Measurements from ENCODE around the gene PTGDR. TPM values are rescaled to one million over a fixed set of nuclear protein-coding genes. Genes with fewer than 3 reads are reported as not detected.

Gene PTGDR
- total RNA-seq, 2 experiments from 2014 or later = not detected

- Mint-ChIP-seq H3K27me3 (ENCODE audit: low read depth) (no peaks in the 10 kb centered on the region), H3K4me1 (ENCODE audit: low read depth) (peaks cover 6% of the 10 kb centered on the region), H3K36me3 (ENCODE audit: low read depth) (no peaks in the 10 kb centered on the region), H3K27ac (no peak overlapping the region), H3K9me3 (no peaks in the 10 kb centered on the region), H3K4me3 (no peak overlapping the region)
- no peak for DNase-seq
- CTCF ChIA-PET = interaction anchor here (0.6 to 2.9 kb wide), 8 partner anchors 8 to 195 kb away, joined by 3 to 24 read pairs (median 4); no protein-coding TSS in a partner anchor
- intact Hi-C loops (cut with micrococcal nuclease) = loop anchor here (1.0 to 10.0 kb wide), 5 partner anchors 119 to 1008 kb away; no protein-coding TSS in a partner anchor
Measured at GRCh38 chr14:52298795-52299194, 31.3 kb downstream of the PTGDR start.

- no peak overlapping the region for H3K4me3 Mint-ChIP-seq
- H3K27me3 Mint-ChIP-seq (ENCODE audit: low read depth) = no peaks in the 10 kb centered on the region
- intact Hi-C loops (cut with micrococcal nuclease) = loop anchor here (1.0 to 10.0 kb wide), 5 partner anchors 118 to 1007 kb away; no protein-coding TSS in a partner anchor
- no peak overlapping the region for H3K27ac Mint-ChIP-seq
- no peak for DNase-seq
- peaks cover 6% of the 10 kb centered on the region for H3K4me1 Mint-ChIP-seq (ENCODE audit: low read depth)
- CTCF ChIA-PET = interaction anchor here (0.7 to 2.9 kb wide), 34 partner anchors 9 to 412 kb away, joined by 3 to 24 read pairs (median 4); partner anchors contain the start of gene PTGER2
- no peaks in the 10 kb centered on the region for H3K9me3 Mint-ChIP-seq
- H3K36me3 Mint-ChIP-seq (ENCODE audit: low read depth) = no peaks in the 10 kb centered on the region
Measured at GRCh38 chr14:52299692-52300278, 32.3 kb downstream of the PTGDR start.

- Mint-ChIP-seq H3K27ac (no peak overlapping the region), H3K36me3 (ENCODE audit: low read depth) (no peaks in the 10 kb centered on the region), H3K27me3 (ENCODE audit: low read depth) (no peaks in the 10 kb centered on the region), H3K4me1 (ENCODE audit: low read depth) (peaks cover 17% of the 10 kb centered on the region), H3K4me3 (no peak overlapping the region), H3K9me3 (no peaks in the 10 kb centered on the region)
- CTCF ChIA-PET = interaction anchor here (0.7 kb wide), 2 partner anchors 14 to 24 kb away, joined by 3 read pairs; no protein-coding TSS in a partner anchor
- DNase-seq = no peak
- intact Hi-C loops (cut with micrococcal nuclease) = no loop called here
Measured at GRCh38 chr14:52303236-52303635, 35.7 kb downstream of the PTGDR start.

- H3K4me1 Mint-ChIP-seq (ENCODE audit: low read depth) = peaks cover 21% of the 10 kb centered on the region
Measured at GRCh38 chr14:52304248-52304904, 36.9 kb downstream of the PTGDR start.

DNA sequence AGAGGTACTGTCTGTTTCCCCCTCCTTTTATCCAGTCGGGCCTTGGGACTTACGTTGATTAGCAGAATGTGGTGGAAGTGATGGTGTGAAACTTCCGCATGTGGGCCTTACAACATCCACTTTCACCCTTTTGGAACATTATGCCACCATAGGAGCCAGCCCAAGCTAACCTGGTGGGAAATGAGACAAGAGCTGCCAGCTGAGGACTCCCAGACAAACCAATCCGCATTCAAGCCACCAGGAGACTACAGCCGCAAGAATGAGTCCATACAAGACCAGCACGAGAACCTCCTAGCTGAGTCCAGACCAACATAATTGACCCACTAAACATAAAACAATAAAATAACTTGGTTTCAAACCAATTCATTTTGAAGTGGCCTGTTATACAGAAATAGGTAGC, 37.5 kb downstream of the PTGDR start:
- no peak for DNase-seq
- CTCF ChIA-PET = interaction anchor here (0.7 to 1.3 kb wide), 4 partner anchors 9 to 120 kb away, joined by 3 to 5 read pairs (median 3); partner anchors contain the start of gene PTGER2
- no peaks in the 10 kb centered on the region for H3K36me3 Mint-ChIP-seq (ENCODE audit: low read depth)
- no peak overlapping the region for H3K27ac Mint-ChIP-seq
- no peaks in the 10 kb centered on the region for H3K9me3 Mint-ChIP-seq
- intact Hi-C loops (cut with micrococcal nuclease) = no loop called here
- no peak overlapping the region for H3K4me3 Mint-ChIP-seq
- peaks cover 21% of the 10 kb centered on the region for H3K4me1 Mint-ChIP-seq (ENCODE audit: low read depth)
- no peaks in the 10 kb centered on the region for H3K27me3 Mint-ChIP-seq (ENCODE audit: low read depth)

More at GRCh38 chr14:52304248-52304904, 36.9 kb downstream of the PTGDR start:
- CTCF ChIA-PET = interaction anchor here (0.8 to 1.3 kb wide), 3 partner anchors 10 to 121 kb away, joined by 3 to 5 read pairs (median 3); partner anchors contain the start of gene PTGER2
- H3K36me3 Mint-ChIP-seq (ENCODE audit: low read depth) = no peaks in the 10 kb centered on the region
- no peak overlapping the region for H3K27ac Mint-ChIP-seq
- no peak overlapping the region for H3K4me3 Mint-ChIP-seq
- H3K27me3 Mint-ChIP-seq (ENCODE audit: low read depth) = no peaks in the 10 kb centered on the region
- no peak for DNase-seq
- H3K9me3 Mint-ChIP-seq = no peaks in the 10 kb centered on the region
- intact Hi-C loops (cut with micrococcal nuclease) = no loop called here

- no peak for DNase-seq
- H3K27me3 Mint-ChIP-seq (ENCODE audit: low read depth) = no peaks in the 10 kb centered on the region
- no peaks in the 10 kb centered on the region for H3K36me3 Mint-ChIP-seq (ENCODE audit: low read depth)
- H3K9me3 Mint-ChIP-seq = no peaks in the 10 kb centered on the region
- CTCF ChIA-PET = interaction anchor here (1.2 to 1.7 kb wide), 2 partner anchors 9 to 107 kb away, joined by 3 to 5 read pairs; no protein-coding TSS in a partner anchor
- no peak overlapping the region for H3K4me3 Mint-ChIP-seq
- H3K4me1 Mint-ChIP-seq (ENCODE audit: low read depth) = peaks cover 27% of the 10 kb centered on the region
- intact Hi-C loops (cut with micrococcal nuclease) = no loop called here
- peak overlapping the region; percentile 10 for H3K27ac Mint-ChIP-seq
Measured at GRCh38 chr14:52307376-52307775, 39.9 kb downstream of the PTGDR start.

DNA sequence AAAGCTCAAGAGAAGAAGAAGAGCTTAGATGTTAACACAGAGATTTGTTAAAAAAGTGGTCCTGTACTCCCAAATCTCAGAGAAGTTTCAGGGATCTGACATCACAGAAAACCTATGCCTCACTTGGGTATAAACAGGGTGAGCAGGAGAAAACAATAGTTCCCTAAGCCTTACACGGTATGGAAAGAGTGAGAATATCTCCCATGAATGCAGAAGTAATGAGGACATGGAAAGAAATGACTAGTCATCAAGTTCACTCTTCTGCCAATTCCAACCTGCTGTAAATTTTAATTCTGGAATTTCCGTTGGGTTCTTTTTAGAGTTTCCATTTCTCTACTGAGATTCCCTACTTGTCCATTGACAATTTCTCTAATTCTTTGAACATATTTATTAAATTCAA, 40.4 kb downstream of the PTGDR start:
- Mint-ChIP-seq H3K27ac (peak overlapping the region; percentile 10), H3K4me1 (ENCODE audit: low read depth) (peaks cover 31% of the 10 kb centered on the region), H3K36me3 (ENCODE audit: low read depth) (no peaks in the 10 kb centered on the region), H3K9me3 (no peaks in the 10 kb centered on the region), H3K4me3 (no peak overlapping the region), H3K27me3 (ENCODE audit: low read depth) (peaks cover 2% of the 10 kb centered on the region)
- intact Hi-C loops (cut with micrococcal nuclease) = no loop called here
- CTCF ChIA-PET = interaction anchor here (1.2 to 1.7 kb wide), 2 partner anchors 9 to 107 kb away, joined by 3 to 5 read pairs; no protein-coding TSS in a partner anchor
- no peak for DNase-seq

GRCh38 chr14:52310541-52310940, 43.0 kb downstream of the PTGDR start:
- peaks cover 45% of the 10 kb centered on the region for H3K4me1 Mint-ChIP-seq (ENCODE audit: low read depth)
- no peaks in the 10 kb centered on the region for H3K9me3 Mint-ChIP-seq
- peaks cover 15% of the 10 kb centered on the region for H3K27me3 Mint-ChIP-seq (ENCODE audit: low read depth)
- intact Hi-C loops (cut with micrococcal nuclease) = loop anchor here (5.0 kb wide), 1 partner anchor 242 kb away; the partner anchor contains the start of genes GPR137C and TXNDC16
- no peak overlapping the region for H3K27ac Mint-ChIP-seq
- H3K36me3 Mint-ChIP-seq (ENCODE audit: low read depth) = peaks cover 1% of the 10 kb centered on the region
- CTCF ChIA-PET = interaction anchor here (2.1 kb wide), 1 partner anchor 10 kb away, joined by 9 read pairs; no protein-coding TSS in a partner anchor
- no peak overlapping the region for H3K4me3 Mint-ChIP-seq
- DNase-seq = no peak

- peaks cover 55% of the 10 kb centered on the region for H3K4me1 Mint-ChIP-seq (ENCODE audit: low read depth)
- no peak overlapping the region for H3K4me3 Mint-ChIP-seq
- no peak for DNase-seq
- CTCF ChIA-PET = interaction anchor here (2.4 kb wide), 1 partner anchor 13 kb away, joined by 12 read pairs; no protein-coding TSS in a partner anchor
- H3K36me3 Mint-ChIP-seq (ENCODE audit: low read depth) = peaks cover 1% of the 10 kb centered on the region
- peaks cover 19% of the 10 kb centered on the region for H3K27me3 Mint-ChIP-seq (ENCODE audit: low read depth)
- H3K27ac Mint-ChIP-seq = no peak overlapping the region
- H3K9me3 Mint-ChIP-seq = no peaks in the 10 kb centered on the region
- intact Hi-C loops (cut with micrococcal nuclease) = loop anchor here (5.0 kb wide), 1 partner anchor 239 kb away; the partner anchor contains the start of genes GPR137C and TXNDC16
Measured at GRCh38 chr14:52312931-52313355, 45.4 kb downstream of the PTGDR start.

DNA sequence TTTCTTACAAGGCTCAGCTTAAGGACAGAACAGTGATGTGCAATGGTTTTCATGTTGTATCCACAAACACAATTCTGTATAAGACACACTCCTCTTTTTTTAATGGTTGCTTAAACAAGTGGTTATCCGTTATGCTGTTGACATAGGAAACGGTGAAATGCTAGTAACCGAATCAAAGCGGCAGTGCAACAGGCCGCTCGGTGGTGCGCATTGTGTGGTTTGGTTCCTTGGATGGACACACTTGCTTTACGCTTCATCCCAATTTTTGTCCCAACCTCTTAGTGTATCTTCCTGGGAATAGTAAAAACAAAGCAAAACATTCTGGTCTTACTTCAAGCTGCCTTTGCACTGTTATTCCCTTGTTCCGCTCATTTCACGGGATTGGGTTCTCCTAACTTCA, 46.0 kb downstream of the PTGDR start:
- Mint-ChIP-seq H3K9me3 (no peaks in the 10 kb centered on the region), H3K27me3 (ENCODE audit: low read depth) (peaks cover 19% of the 10 kb centered on the region), H3K27ac (no peak overlapping the region), H3K4me3 (peak overlapping the region; percentile 93), H3K4me1 (ENCODE audit: low read depth) (peaks cover 53% of the 10 kb centered on the region), H3K36me3 (ENCODE audit: low read depth) (peaks cover 1% of the 10 kb centered on the region)
- intact Hi-C loops (cut with micrococcal nuclease) = loop anchor here (5.0 kb wide), 1 partner anchor 239 kb away; the partner anchor contains the start of genes GPR137C and TXNDC16
- CTCF ChIA-PET = interaction anchor here (2.4 kb wide), 1 partner anchor 13 kb away, joined by 12 read pairs; no protein-coding TSS in a partner anchor
- DNase-seq = no peak

DNA sequence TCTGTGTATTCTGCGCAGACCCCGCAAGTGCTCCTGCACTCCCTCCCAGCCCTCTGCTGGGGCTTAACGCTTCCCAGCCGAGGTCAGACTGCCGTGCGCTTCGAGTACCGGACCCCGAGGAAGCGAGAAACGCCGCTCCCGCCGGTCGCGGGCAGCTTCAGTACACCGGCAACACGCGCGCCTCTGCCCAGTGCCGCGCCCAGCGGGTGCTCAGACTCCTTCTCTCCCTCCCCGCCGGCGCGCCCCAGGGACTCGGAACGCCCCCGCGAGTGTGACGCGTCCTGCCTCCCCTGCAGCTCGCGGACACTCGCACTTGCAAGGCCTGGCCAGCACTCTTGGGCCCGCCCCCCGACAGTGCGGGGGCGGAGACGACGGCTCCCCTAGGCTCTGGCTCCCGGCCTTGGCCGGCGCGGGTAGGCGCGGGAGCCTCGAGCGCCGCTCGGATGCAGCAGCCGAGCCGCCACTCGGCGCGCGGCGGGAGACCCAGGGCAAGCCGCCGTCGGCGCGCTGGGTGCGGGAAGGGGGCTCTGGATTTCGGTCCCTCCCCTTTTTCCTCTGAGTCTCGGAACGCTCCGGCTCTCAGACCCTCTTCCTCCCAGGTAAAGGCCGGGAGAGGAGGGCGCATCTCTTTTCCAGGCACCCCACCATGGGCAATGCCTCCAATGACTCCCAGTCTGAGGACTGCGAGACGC, 46.6 kb downstream of the PTGDR start, which contains the start of gene PTGER2:
PTGER2 (plus strand) TSS at position 410 of the 692 bp plus-strand sequence; CDS start at position 647, 237 bp downstream.
- intact Hi-C loops (cut with micrococcal nuclease) = loop anchor here (2.0 to 5.0 kb wide), 2 partner anchors 89 to 238 kb away; partner anchors contain the start of genes GPR137C and TXNDC16
- Mint-ChIP-seq H3K4me1 (ENCODE audit: low read depth) (peaks cover 56% of the 10 kb centered on the region), H3K9me3 (no peaks in the 10 kb centered on the region), H3K27ac (peak within 1 kb of the TSS; percentile 79), H3K36me3 (ENCODE audit: low read depth) (peaks cover 1% of the 10 kb centered on the region), H3K27me3 (ENCODE audit: low read depth) (peaks cover 19% of the 10 kb centered on the region), H3K4me3 (peak within 1 kb of the TSS; percentile 93)
- DNase-seq = peak; percentile 64
- CTCF ChIA-PET = interaction anchor here (1.0 to 2.4 kb wide), 4 partner anchors 9 to 241 kb away, joined by 3 to 12 read pairs (median 6); no protein-coding TSS in a partner anchor

Data from activated naive CD4-positive, alpha-beta T cell treated with anti-CD3 and anti-CD28 coated beads for 36 hours (primary cell).